Calu3 (cell line): ENCODE results near the gene ANK2. TPM values are rescaled to one million over a fixed set of nuclear protein-coding genes. Genes with fewer than 3 reads are reported as not detected.

ENCODE experiments used
- BruUV-seq: library from RNA; stranded (reverse); fragments of 400-500 nt; replicated peaks from 2 replicates; lab custom pipeline; 2021; lab: Mats Ljungman, UMichigan
- CTCF ChIA-PET: fragments of 300-600 bp; sonication (Branson Sonifier 250); formaldehyde crosslinking; loops from one replicate; lab custom pipeline; 2022; ENCODE audit warnings: antibody characterized with exemption; lab: Charles Lee
- DNase-seq: peaks from one replicate; pipeline ENCODE4 v3.0.0; 2022
- H3K27ac Mint-ChIP-seq: one replicate; pipeline ENCODE4 v1.8.0; 2022; ENCODE audit warnings: mixed read lengths; ENCODE audit not compliant: unreplicated experiment
- H3K27me3 Mint-ChIP-seq: one replicate; pipeline ENCODE4 v1.8.0; 2022; ENCODE audit warnings: mixed read lengths; ENCODE audit not compliant: unreplicated experiment
- H3K36me3 Mint-ChIP-seq: one replicate; pipeline ENCODE4 v1.8.0; 2022; ENCODE audit warnings: mild to moderate bottlenecking, moderate library complexity, mixed read lengths; ENCODE audit not compliant: insufficient read depth, unreplicated experiment
- H3K4me1 Mint-ChIP-seq: one replicate; pipeline ENCODE4 v1.8.0; 2022; ENCODE audit warnings: mild to moderate bottlenecking, low read depth, mixed read lengths; ENCODE audit not compliant: unreplicated experiment
- H3K4me3 Mint-ChIP-seq: one replicate; pipeline ENCODE4 v1.8.0; 2022; ENCODE audit warnings: mild to moderate bottlenecking, low read depth, moderate library complexity, mixed read lengths; ENCODE audit not compliant: unreplicated experiment
- H3K9me3 Mint-ChIP-seq: one replicate; pipeline ENCODE4 v1.8.0; 2022; ENCODE audit warnings: low read depth, mixed read lengths; ENCODE audit not compliant: unreplicated experiment
- intact Hi-C: fragments of 100-400 bp; cut with micrococcal nuclease; formaldehyde crosslinking; loops from one replicate; pipeline ENCODE4 v1.10.0; 2022; ENCODE audit not compliant: unreplicated experiment
- total RNA-seq: library from RNA; stranded (reverse); gene quantifications from 2 replicates; pipeline ENCODE4 v1.2.3, GENCODE V29; 2022
- TF ChIP-seq, protein P1 (sequence below): fragments of 200-600 bp; IDR thresholded peaks from one replicate; pipeline ENCODE4 v1.8.0; 2022; ENCODE audit warnings: antibody characterized with exemption; ENCODE audit not compliant: unreplicated experiment

The ANK2 gene
- total RNA-seq, 1 experiment from 2014 or later, result 4.1 TPM

DNA sequence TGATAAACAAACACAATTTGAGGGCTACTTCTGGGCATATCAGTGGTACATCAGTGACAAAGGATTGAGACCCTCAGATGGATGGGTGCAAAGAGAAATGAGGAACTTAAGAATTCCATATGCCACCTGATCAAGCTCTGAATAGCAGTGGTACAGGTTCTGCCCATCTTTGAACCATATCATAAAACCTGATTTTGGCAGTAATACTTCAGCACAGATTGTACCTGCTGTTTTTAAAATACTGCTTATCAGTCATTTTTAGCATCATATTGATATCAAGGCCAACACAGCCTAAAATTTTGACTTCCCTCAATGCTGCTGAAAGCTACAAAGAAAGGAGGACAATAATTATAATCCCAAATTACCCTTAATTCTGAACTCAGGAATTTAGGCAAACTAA, 41.5 kb downstream of the ANK2 start:
- intact Hi-C loops, result loop anchor here (10.0 kb wide), 1 partner anchor 326 kb away; no protein-coding TSS in a partner anchor
- Mint-ChIP-seq H3K4me3 (no peak overlapping the region), H3K4me1 (peaks cover 8% of the 10 kb centered on the region), H3K36me3 (no peaks in the 10 kb centered on the region), H3K27me3 (no peaks in the 10 kb centered on the region), H3K27ac (no peak overlapping the region), H3K9me3 (no peaks in the 10 kb centered on the region)
- DNase-seq, result no peak
- CTCF ChIA-PET, result interaction anchor here (0.5 kb wide), 1 partner anchor 1076 kb away, joined by 3 read pairs; no protein-coding TSS in a partner anchor
- TF ChIP-seq, protein P1, sequence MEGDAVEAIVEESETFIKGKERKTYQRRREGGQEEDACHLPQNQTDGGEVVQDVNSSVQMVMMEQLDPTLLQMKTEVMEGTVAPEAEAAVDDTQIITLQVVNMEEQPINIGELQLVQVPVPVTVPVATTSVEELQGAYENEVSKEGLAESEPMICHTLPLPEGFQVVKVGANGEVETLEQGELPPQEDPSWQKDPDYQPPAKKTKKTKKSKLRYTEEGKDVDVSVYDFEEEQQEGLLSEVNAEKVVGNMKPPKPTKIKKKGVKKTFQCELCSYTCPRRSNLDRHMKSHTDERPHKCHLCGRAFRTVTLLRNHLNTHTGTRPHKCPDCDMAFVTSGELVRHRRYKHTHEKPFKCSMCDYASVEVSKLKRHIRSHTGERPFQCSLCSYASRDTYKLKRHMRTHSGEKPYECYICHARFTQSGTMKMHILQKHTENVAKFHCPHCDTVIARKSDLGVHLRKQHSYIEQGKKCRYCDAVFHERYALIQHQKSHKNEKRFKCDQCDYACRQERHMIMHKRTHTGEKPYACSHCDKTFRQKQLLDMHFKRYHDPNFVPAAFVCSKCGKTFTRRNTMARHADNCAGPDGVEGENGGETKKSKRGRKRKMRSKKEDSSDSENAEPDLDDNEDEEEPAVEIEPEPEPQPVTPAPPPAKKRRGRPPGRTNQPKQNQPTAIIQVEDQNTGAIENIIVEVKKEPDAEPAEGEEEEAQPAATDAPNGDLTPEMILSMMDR, result no peak
- no TSS peak for BruUV-seq

DNA sequence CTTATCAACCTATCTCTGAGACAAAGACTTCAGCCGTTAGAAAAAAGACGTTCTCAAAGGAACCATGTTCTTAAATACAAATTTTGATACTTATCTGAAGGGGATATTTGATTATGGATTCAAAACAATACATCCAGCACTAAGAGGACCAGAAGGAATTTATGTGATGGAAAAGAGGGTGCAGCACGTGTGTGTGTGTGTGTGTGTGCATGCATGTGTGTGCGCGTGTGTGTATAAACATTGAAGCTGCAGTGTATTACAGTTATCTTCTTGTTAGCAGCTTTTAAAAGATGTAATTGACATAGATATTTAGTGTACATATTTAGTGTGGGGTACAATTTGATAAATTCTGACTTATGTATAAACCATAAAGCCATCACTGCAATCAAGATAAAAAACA, 44.9 kb downstream of the ANK2 start:
- no peak for DNase-seq
- Mint-ChIP-seq H3K27me3 (no peaks in the 10 kb centered on the region), H3K9me3 (no peaks in the 10 kb centered on the region), H3K36me3 (no peaks in the 10 kb centered on the region), H3K4me1 (no peaks in the 10 kb centered on the region), H3K4me3 (no peak overlapping the region), H3K27ac (no peak overlapping the region)
- intact Hi-C loops, result loop anchor here (1.0 to 10.0 kb wide), 3 partner anchors 148 to 330 kb away; no protein-coding TSS in a partner anchor
- no TSS peak for BruUV-seq
- TF ChIP-seq, protein P1, result no peak
- CTCF ChIA-PET, result interaction anchor here (0.6 kb wide), 1 partner anchor 329 kb away, joined by 4 read pairs; no protein-coding TSS in a partner anchor

DNA sequence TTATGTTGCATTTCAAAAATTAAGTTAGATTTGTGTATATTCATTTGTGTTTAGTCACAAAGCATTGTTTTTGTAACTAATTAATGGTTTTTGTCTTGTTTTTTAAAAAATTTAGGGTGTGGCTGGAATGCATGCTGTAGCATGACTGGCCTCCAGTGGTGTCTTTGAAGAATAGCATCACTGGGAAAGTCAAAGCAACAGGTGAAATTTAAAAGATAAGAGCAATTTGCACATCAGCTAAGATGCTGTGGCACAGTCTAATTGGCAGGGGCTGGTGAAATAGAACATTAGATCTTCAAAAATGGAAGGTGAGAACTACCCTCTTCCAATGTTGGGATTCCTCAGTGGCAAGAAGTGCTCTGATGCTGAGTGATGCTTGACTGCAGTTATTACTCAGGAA, 45.3 kb downstream of the ANK2 start:
- Mint-ChIP-seq H3K27ac (no peak overlapping the region), H3K27me3 (no peaks in the 10 kb centered on the region), H3K36me3 (no peaks in the 10 kb centered on the region), H3K4me1 (no peaks in the 10 kb centered on the region), H3K9me3 (no peaks in the 10 kb centered on the region), H3K4me3 (no peak overlapping the region)
- intact Hi-C loops, result loop anchor here (1.0 to 10.0 kb wide), 3 partner anchors 148 to 330 kb away; no protein-coding TSS in a partner anchor
- no peak for DNase-seq
- TF ChIP-seq, protein P1, result peak; percentile 56
- no TSS peak for BruUV-seq
- CTCF ChIA-PET, result interaction anchor here (0.6 kb wide), 1 partner anchor 329 kb away, joined by 4 read pairs; no protein-coding TSS in a partner anchor

DNA sequence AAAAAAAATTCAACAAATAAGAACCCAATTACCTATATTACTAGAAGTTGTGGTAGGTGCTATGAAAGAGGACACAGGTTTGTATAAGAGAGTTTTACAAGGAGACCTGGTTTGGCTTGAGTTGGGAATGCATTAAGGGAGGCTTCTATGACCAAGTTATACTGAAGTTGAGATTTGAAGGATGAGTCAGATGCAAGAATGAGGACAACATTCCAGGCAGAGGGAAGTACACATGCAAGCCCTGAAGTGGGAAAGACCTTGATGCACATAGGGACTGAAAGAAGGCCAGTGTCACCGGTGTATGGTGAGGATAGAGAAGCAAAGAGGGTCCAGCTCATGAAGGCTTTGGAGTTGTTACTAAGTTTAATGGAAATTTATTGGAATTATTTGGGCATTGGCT, 52.2 kb downstream of the ANK2 start:
- CTCF ChIA-PET, result no interaction called here
- Mint-ChIP-seq H3K4me1 (no peaks in the 10 kb centered on the region), H3K27ac (no peak overlapping the region), H3K27me3 (no peaks in the 10 kb centered on the region), H3K9me3 (no peaks in the 10 kb centered on the region), H3K36me3 (no peaks in the 10 kb centered on the region), H3K4me3 (no peak overlapping the region)
- TF ChIP-seq, protein P1, result no peak
- BruUV-seq, result no TSS peak
- intact Hi-C loops, result loop anchor here (10.0 kb wide), 1 partner anchor 223 kb away; no protein-coding TSS in a partner anchor
- no peak for DNase-seq
